Measurements from ENCODE around the gene MYF5. TPM values are rescaled to one million over a fixed set of nuclear protein-coding genes. Genes with fewer than 3 reads are reported as not detected.

Gene MYF5
- total and polyA plus RNA-seq, 2 experiments from 2014 or later, result not detected

DNA sequence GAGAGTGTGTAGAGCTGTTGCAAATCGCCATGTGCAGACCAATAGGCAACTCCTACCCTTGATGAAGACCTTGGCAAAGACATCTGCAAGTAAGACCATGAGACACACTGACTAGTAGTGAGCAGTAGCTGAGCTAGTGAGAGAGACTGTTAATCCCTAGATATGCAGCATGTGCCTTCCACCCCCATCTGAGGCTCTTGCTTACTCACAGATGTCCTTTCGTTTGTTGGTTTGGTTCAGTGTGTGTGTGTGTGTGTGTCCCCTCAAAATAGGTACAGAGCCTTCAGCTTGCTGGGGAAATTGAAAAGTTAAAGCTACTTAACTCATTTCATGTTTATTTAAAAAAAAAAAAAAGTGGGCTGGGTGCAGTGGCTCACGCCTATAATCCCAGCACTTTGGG is 37.6 kb downstream of the MYF5 start:
- H3K27me3 ChIP-seq (replicated peaks; ENCODE audit: insufficient read depth), result no peaks in the 10 kb centered on the region
- no peaks in the 10 kb centered on the region for H3K79me2 ChIP-seq (ENCODE audit: insufficient read depth)
- H3K27ac ChIP-seq, result no peak overlapping the region
- H2AFZ ChIP-seq, result no peak overlapping the region
- peaks cover 22% of the 10 kb centered on the region for H3F3A ChIP-seq (ENCODE audit: insufficient read depth)
- no peak overlapping the region for H3K4me3 ChIP-seq
- H3K4me2 ChIP-seq (ENCODE audit: unreplicated experiment), result no peak overlapping the region
- H3K9me3 ChIP-seq (ENCODE audit: low read depth), result no peaks in the 10 kb centered on the region
- no peaks in the 10 kb centered on the region for H4K20me1 ChIP-seq (ENCODE audit: insufficient read depth)
- H3K4me1 ChIP-seq (ENCODE audit: insufficient read depth), result peaks cover 25% of the 10 kb centered on the region
- 93 to 96% methylated on average over 3 of the region's 3 CpGs for WGBS, 2 experiments (ENCODE audit: low coverage in 1 of 2, low lambda C conversion rate in 2 of 2, missing lambda C conversion rate in 2 of 2)
- H3K9ac ChIP-seq, result no peak overlapping the region
- no peaks in the 10 kb centered on the region for H3K36me3 ChIP-seq (ENCODE audit: low read depth)
- in situ Hi-C loops (cut with MboI), result loop anchor here (25.0 kb wide), 1 partner anchor 542 kb away; no protein-coding TSS in a partner anchor
- no peak for TF ChIP-seq EZH2 (IDR thresholded peaks at IDR 0.05; ENCODE audit: insufficient read depth, poor library complexity, severe bottlenecking)
- TF ChIP-seq EZH2phosphoT487 (IDR thresholded peaks at IDR 0.05; ENCODE audit: insufficient read depth, low read depth), result no peak
- DNase-seq, result no peak
- no peaks in the 10 kb centered on the region for H3K9me2 ChIP-seq (ENCODE audit: insufficient read depth)

DNA sequence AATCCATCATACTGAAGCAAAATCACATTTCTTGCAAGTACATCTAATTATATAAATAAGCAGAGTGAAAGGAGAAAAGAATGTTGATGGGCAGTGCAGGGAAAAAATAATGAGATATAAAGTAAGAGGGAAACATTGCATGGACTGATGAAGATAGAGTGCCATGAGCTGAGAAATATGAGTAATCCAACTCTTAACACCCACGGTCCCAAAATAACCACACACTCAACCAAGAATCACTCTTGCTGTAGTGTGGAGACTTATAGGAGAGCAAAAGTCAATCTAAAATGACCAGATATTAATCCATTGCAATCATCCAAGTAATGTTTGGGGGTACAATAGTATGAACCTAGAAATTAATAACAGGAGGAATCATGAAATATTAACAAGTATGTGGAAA is 40.2 kb downstream of the MYF5 start:
- in situ Hi-C loops (cut with MboI), result loop anchor here (25.0 kb wide), 1 partner anchor 545 kb away; no protein-coding TSS in a partner anchor
- H2AFZ ChIP-seq, result 0 out of 2 replicates have a peak overlapping the region, but pooled peaks have one; percentile 8
- DNase-seq, result peak; percentile 69
- H3K9me2 ChIP-seq (ENCODE audit: insufficient read depth), result no peaks in the 10 kb centered on the region
- H3K9ac ChIP-seq, result no peak overlapping the region
- H3K9me3 ChIP-seq (ENCODE audit: low read depth), result no peaks in the 10 kb centered on the region
- peak overlapping the region; percentile 15; the same call in 1 of the 2 replicates for H3K27ac ChIP-seq
- H3K36me3 ChIP-seq (ENCODE audit: low read depth), result no peaks in the 10 kb centered on the region
- peaks cover 22% of the 10 kb centered on the region for H3F3A ChIP-seq (ENCODE audit: insufficient read depth)
- H3K79me2 ChIP-seq (ENCODE audit: insufficient read depth), result no peaks in the 10 kb centered on the region
- no peaks in the 10 kb centered on the region for H3K27me3 ChIP-seq (replicated peaks; ENCODE audit: insufficient read depth)
- H3K4me2 ChIP-seq (ENCODE audit: unreplicated experiment), result peak overlapping the region; percentile 4
- TF ChIP-seq EZH2 (IDR thresholded peaks at IDR 0.05; ENCODE audit: insufficient read depth, poor library complexity, severe bottlenecking), result no peak
- no peak for TF ChIP-seq EZH2phosphoT487 (IDR thresholded peaks at IDR 0.05; ENCODE audit: insufficient read depth, low read depth)
- 3 to 6% methylated on average over 1 of the region's 1 CpG for WGBS, 2 experiments (ENCODE audit: low coverage in 1 of 2, low lambda C conversion rate in 2 of 2, missing lambda C conversion rate in 2 of 2)
- H4K20me1 ChIP-seq (ENCODE audit: insufficient read depth), result no peaks in the 10 kb centered on the region
- H3K4me3 ChIP-seq, result peak overlapping the region; percentile 35; the same call in 1 of the 2 replicates
- H3K4me1 ChIP-seq (ENCODE audit: insufficient read depth), result peaks cover 25% of the 10 kb centered on the region

- peaks cover 20% of the 10 kb centered on the region for H3K4me1 ChIP-seq (ENCODE audit: insufficient read depth)
- no peak overlapping the region for H2AFZ ChIP-seq
- no peak overlapping the region for H3K4me2 ChIP-seq (ENCODE audit: unreplicated experiment)
- no peaks in the 10 kb centered on the region for H4K20me1 ChIP-seq (ENCODE audit: insufficient read depth)
- DNase-seq, result no peak
- in situ Hi-C loops (cut with MboI), result loop anchor here (5.0 to 25.0 kb wide), 2 partner anchors 350 to 550 kb away; no protein-coding TSS in a partner anchor
- H3K27me3 ChIP-seq (replicated peaks; ENCODE audit: insufficient read depth), result no peaks in the 10 kb centered on the region
- no peaks in the 10 kb centered on the region for H3K79me2 ChIP-seq (ENCODE audit: insufficient read depth)
- whole genome bisulfite sequencing, 2 experiments (ENCODE audit: low coverage in 1 of 2, low lambda C conversion rate in 2 of 2, missing lambda C conversion rate in 2 of 2), result 77 to 80% methylated on average over 5 of the region's 5 CpGs
- no peaks in the 10 kb centered on the region for H3K9me3 ChIP-seq (ENCODE audit: low read depth)
- no peak overlapping the region for H3K4me3 ChIP-seq
- H3K9me2 ChIP-seq (ENCODE audit: insufficient read depth), result no peaks in the 10 kb centered on the region
- no peak overlapping the region for H3K27ac ChIP-seq
- H3F3A ChIP-seq (ENCODE audit: insufficient read depth), result peaks cover 15% of the 10 kb centered on the region
- no peaks in the 10 kb centered on the region for H3K36me3 ChIP-seq (ENCODE audit: low read depth)
- no peak overlapping the region for H3K9ac ChIP-seq
- no peak for TF ChIP-seq EZH2phosphoT487 (IDR thresholded peaks at IDR 0.05; ENCODE audit: insufficient read depth, low read depth)
These were observed 45.1 kb downstream of the MYF5 start for GRCh38 chr12:80761838-80762237.

- DNase-seq, result peak; percentile 60
- H3K9me3 ChIP-seq (ENCODE audit: low read depth), result no peaks in the 10 kb centered on the region
- H3K27me3 ChIP-seq (replicated peaks; ENCODE audit: insufficient read depth), result no peaks in the 10 kb centered on the region
- no peak overlapping the region for H3K27ac ChIP-seq
- H3K9ac ChIP-seq, result no peak overlapping the region
- in situ Hi-C loops (cut with MboI), result loop anchor here (5.0 to 25.0 kb wide), 2 partner anchors 352 to 552 kb away; no protein-coding TSS in a partner anchor
- no peak overlapping the region for H3K4me3 ChIP-seq
- H3F3A ChIP-seq (ENCODE audit: insufficient read depth), result no peaks in the 10 kb centered on the region
- 0 out of 2 replicates have a peak overlapping the region, but pooled peaks have one; percentile 16 for H2AFZ ChIP-seq
- H3K36me3 ChIP-seq (ENCODE audit: low read depth), result no peaks in the 10 kb centered on the region
- H3K4me2 ChIP-seq (ENCODE audit: unreplicated experiment), result peak overlapping the region; percentile 12
- H3K4me1 ChIP-seq (ENCODE audit: insufficient read depth), result peaks cover 4% of the 10 kb centered on the region; the same call in 1 of the 2 replicates
- WGBS, 2 experiments (ENCODE audit: low coverage in 1 of 2, low lambda C conversion rate in 2 of 2, missing lambda C conversion rate in 2 of 2), result 1% methylated on average over 4 of the region's 4 CpGs
- no peaks in the 10 kb centered on the region for H3K79me2 ChIP-seq (ENCODE audit: insufficient read depth)
- no peak for TF ChIP-seq EZH2phosphoT487 (IDR thresholded peaks at IDR 0.05; ENCODE audit: insufficient read depth, low read depth)
- no peak for TF ChIP-seq EZH2 (IDR thresholded peaks at IDR 0.05; ENCODE audit: insufficient read depth, poor library complexity, severe bottlenecking)
- H3K9me2 ChIP-seq (ENCODE audit: insufficient read depth), result no peaks in the 10 kb centered on the region
- no peaks in the 10 kb centered on the region for H4K20me1 ChIP-seq (ENCODE audit: insufficient read depth)
These were observed 47.2 kb downstream of the MYF5 start for GRCh38 chr12:80763874-80764273.
